SU-DHL-6 (cell line): ENCODE data around the gene NR1I2.

Experiments
- H2AFZ ChIP-seq: fragments of 200-600 bp; sonication (generic); 2 replicates; pipeline ENCODE4 v1.6.1; 2014; ENCODE audit warnings: low read depth, mild to moderate bottlenecking, moderate library complexity, mixed read lengths, antibody characterized with exemption, low read length; ENCODE audit not compliant: severe bottlenecking
- H3F3A ChIP-seq: fragments of 200-600 bp; shearing (Covaris generic); 2 replicates; pipeline ENCODE4 v1.6.0; 2016; ENCODE audit warnings: antibody characterized with exemption, mild to moderate bottlenecking; ENCODE audit not compliant: insufficient read depth
- H3K27ac ChIP-seq: fragments of 200-600 bp; sonication (generic); 2 replicates; pipeline ENCODE4 v1.5.1; 2016; ENCODE audit warnings: low read depth, mild to moderate bottlenecking, low read length, moderate library complexity, mixed read lengths
- H3K27me3 ChIP-seq: fragments of 200-600 bp; sonication (generic), shearing (Covaris generic); 2 replicates; pipeline ENCODE4 v1.6.0; 2014; ENCODE audit warnings: mild to moderate bottlenecking, low read length
- H3K36me3 ChIP-seq: fragments of 200-600 bp; sonication (generic); 2 replicates; pipeline ENCODE4 v1.6.1; 2014; ENCODE audit warnings: mild to moderate bottlenecking, low read length, mixed read lengths
- H3K4me2 ChIP-seq: fragments of 300-600, 200-600 bp; shearing (Covaris generic), sonication (generic); 2 replicates; pipeline ENCODE4 v1.6.0; 2014; ENCODE audit warnings: low read length, low read depth, mild to moderate bottlenecking; ENCODE audit not compliant: poor library complexity, severe bottlenecking
- H3K4me3 ChIP-seq: fragments of 200-600 bp; sonication (generic); 2 replicates; pipeline ENCODE4 v1.5.1; 2014; ENCODE audit warnings: antibody characterized with exemption, low read length, mild to moderate bottlenecking, mixed read lengths; ENCODE audit not compliant: insufficient read depth, poor library complexity, severe bottlenecking
- H3K79me2 ChIP-seq: fragments of 200-600 bp; sonication (generic); 2 replicates; pipeline ENCODE4 v1.6.1; 2014; ENCODE audit warnings: mild to moderate bottlenecking, low read length, moderate library complexity; ENCODE audit not compliant: insufficient read depth
- H3K9ac ChIP-seq: fragments of 200-600 bp; sonication (generic); 2 replicates; pipeline ENCODE4 v1.7.0; 2014; ENCODE audit warnings: mild to moderate bottlenecking, low read length
- H3K9me2 ChIP-seq: fragments of 200-600 bp; sonication (generic); replicated peaks from 2 replicates; pipeline ENCODE4 v1.6.1; 2014; ENCODE audit warnings: low read length; ENCODE audit not compliant: insufficient read depth
- H3K9me3 ChIP-seq: fragments of 200-600 bp; sonication (generic); 2 replicates; pipeline ENCODE4 v1.6.1; 2014; ENCODE audit warnings: low read length, mixed read lengths; ENCODE audit not compliant: insufficient read depth
- H4K20me1 ChIP-seq: fragments of 200-600 bp; sonication (generic); 2 replicates; pipeline ENCODE4 v1.6.1; 2014; ENCODE audit warnings: low read depth, mild to moderate bottlenecking, antibody characterized with exemption, low read length, moderate library complexity, mixed read lengths
- EZH2phosphoT487 ChIP-seq: fragments of 200-600 bp; sonication (generic), shearing (Covaris generic); conservative IDR thresholded peaks from 2 replicates; pipeline ENCODE4 v1.6.1; 2018; ENCODE audit warnings: mild to moderate bottlenecking, antibody characterized with exemption, low read length, moderate library complexity, mixed read lengths
- TF ChIP-seq, protein P1 (sequence below): fragments of 200-600 bp; sonication (generic); IDR thresholded peaks from one replicate; pipeline ENCODE4 v1.5.1; 2017; ENCODE audit warnings: antibody characterized with exemption, mild to moderate bottlenecking, low read length, moderate library complexity; ENCODE audit not compliant: insufficient read depth, poor library complexity, severe bottlenecking

The NR1I2 gene

DNA sequence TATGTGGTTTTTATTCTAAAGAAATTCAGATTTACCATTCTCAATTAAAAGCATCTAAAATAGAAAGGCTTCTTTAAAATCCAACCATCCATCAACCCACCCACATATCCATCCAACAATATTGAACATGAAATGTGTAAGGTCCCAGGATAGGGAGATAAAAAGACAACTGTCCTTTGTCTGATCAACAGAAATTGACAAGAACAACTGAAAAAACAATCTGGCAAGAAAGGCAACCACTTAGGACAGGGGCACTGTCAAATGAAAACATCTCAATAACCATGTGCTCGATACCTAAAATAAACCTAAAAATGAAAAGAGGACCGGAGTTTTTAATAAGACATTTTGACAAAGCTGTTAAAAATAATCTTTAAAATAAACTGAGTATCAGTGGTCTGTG, 67.2 kb downstream of the NR1I2 start:
- Histone ChIP-seq H3K9ac (no peak overlapping the region), H3K9me3 (no peaks in the 10 kb centered on the region), H3K27ac (no peak overlapping the region), H3K36me3 (peaks cover 3% of the 10 kb centered on the region; the same call in 1 of the 2 replicates), H3K9me2 (no peaks in the 10 kb centered on the region), H2AFZ (no peak overlapping the region), H3K4me3 (no peak overlapping the region), H4K20me1 (no peaks in the 10 kb centered on the region), H3F3A (no peaks in the 10 kb centered on the region), H3K79me2 (no peaks in the 10 kb centered on the region), H3K4me2 (no peak overlapping the region), H3K27me3 (no peaks in the 10 kb centered on the region)
- TF ChIP-seq, protein P1, sequence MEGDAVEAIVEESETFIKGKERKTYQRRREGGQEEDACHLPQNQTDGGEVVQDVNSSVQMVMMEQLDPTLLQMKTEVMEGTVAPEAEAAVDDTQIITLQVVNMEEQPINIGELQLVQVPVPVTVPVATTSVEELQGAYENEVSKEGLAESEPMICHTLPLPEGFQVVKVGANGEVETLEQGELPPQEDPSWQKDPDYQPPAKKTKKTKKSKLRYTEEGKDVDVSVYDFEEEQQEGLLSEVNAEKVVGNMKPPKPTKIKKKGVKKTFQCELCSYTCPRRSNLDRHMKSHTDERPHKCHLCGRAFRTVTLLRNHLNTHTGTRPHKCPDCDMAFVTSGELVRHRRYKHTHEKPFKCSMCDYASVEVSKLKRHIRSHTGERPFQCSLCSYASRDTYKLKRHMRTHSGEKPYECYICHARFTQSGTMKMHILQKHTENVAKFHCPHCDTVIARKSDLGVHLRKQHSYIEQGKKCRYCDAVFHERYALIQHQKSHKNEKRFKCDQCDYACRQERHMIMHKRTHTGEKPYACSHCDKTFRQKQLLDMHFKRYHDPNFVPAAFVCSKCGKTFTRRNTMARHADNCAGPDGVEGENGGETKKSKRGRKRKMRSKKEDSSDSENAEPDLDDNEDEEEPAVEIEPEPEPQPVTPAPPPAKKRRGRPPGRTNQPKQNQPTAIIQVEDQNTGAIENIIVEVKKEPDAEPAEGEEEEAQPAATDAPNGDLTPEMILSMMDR = no peak
- no peak for TF ChIP-seq EZH2phosphoT487

DNA sequence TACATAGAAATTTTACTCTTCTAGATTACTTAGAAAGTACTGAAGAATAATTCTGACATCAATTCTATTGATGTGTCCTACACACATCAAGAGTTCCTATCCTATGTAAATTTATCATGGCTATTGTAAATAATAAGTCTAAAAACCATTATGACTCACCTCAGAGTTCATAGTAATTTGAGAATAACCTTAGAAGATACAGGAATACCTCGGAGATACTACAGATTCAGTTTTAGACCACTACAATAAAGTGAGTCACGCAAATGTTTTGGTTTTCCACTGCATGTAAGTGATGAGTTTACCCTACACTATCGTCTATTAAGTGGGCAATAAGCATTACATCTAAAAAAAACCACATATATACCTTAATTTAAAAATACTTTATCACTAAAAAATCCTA, 74.8 kb downstream of the NR1I2 start:
- Histone ChIP-seq H3K9me2 (no peaks in the 10 kb centered on the region), H3K27me3 (no peaks in the 10 kb centered on the region), H3K79me2 (no peaks in the 10 kb centered on the region), H3K9ac (no peak overlapping the region), H4K20me1 (no peaks in the 10 kb centered on the region), H3K4me3 (no peak overlapping the region), H3F3A (no peaks in the 10 kb centered on the region), H3K4me2 (no peak overlapping the region), H3K27ac (no peak overlapping the region), H3K9me3 (peaks cover 7% of the 10 kb centered on the region; the same call in 1 of the 2 replicates), H2AFZ (no peak overlapping the region), H3K36me3 (peaks cover 37% of the 10 kb centered on the region; the same call in 1 of the 2 replicates)
- TF ChIP-seq, protein P1 = no peak
- TF ChIP-seq EZH2phosphoT487 = no peak

DNA sequence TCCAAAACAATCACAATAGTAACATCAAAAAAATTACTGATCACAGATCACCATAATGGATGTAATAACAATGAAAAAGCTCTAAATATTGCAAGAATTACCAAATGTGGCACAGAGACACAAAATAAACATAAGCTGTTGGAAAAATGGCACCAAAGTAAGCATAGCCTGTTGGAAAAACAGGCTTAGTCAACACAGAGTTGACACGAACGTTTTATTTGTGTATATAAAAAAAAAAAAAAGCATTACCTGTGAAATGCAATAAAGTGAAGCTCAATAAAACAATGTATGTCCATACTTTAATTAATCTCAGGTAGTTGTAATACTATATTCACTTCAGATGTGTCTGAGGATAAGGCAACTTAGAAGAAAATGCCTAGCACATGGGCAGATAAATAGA, 77.1 kb downstream of the NR1I2 start:
- Histone ChIP-seq H3K27me3 (no peaks in the 10 kb centered on the region), H4K20me1 (no peaks in the 10 kb centered on the region), H3K9me3 (peaks cover 7% of the 10 kb centered on the region; the same call in 1 of the 2 replicates), H2AFZ (no peak overlapping the region), H3F3A (no peaks in the 10 kb centered on the region), H3K4me2 (no peak overlapping the region), H3K79me2 (no peaks in the 10 kb centered on the region), H3K9me2 (no peaks in the 10 kb centered on the region), H3K27ac (no peak overlapping the region), H3K4me3 (no peak overlapping the region), H3K9ac (no peak overlapping the region), H3K36me3 (peaks cover 53% of the 10 kb centered on the region)
- no peak for TF ChIP-seq EZH2phosphoT487
- TF ChIP-seq, protein P1 = no peak
